GM18861 (cell line): ENCODE data around the gene GMPR2.

Experiments
- ATAC-seq: cut with Tn5 transposase; IDR thresholded peaks from one replicate; pipeline ENCODE4 v1.9.1; 2021; ENCODE audit not compliant: unreplicated experiment

GMPR2 gene

DNA sequence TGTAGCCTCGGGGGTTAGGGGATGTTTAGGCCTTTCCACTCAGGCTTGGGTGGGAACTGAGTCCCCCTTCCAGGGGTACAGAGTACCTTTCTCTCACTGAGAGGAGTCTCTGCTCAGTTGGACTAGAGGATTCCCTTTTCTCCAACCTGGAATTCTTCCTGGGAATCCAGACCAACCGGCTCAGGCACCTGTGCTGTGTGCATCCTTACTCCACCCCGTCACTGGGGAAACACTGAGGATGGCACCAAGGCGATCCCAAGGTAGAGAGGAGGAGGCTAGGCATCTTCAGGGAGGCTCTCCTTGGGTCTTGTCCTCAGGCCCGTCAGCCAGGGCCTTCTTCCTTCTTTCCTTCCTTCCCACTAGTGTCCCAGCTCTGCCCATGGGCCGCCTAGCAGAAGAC, 31.1 kb downstream of the GMPR2 start:
- ATAC-seq = no peak

DNA sequence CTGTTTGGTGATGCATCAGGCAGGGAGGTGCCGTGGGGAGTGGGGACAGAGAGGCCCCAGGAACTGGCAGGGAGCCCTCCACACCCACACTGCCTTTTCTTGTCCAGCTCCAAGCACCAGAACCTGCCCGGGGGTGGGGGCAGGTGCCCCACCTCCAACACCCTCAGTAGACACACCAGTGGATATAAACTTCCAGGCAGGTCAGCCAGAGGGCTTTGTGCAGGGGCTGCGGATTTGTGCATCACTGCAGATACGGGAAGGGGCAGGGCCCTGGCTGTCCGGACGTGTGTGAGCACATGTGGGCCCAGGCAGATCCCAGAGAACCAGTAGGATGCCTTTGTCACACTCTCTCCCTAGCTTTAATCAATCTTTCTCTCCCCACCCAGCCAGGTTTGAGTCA, 31.6 kb downstream of the GMPR2 start:
- ATAC-seq = no peak

DNA sequence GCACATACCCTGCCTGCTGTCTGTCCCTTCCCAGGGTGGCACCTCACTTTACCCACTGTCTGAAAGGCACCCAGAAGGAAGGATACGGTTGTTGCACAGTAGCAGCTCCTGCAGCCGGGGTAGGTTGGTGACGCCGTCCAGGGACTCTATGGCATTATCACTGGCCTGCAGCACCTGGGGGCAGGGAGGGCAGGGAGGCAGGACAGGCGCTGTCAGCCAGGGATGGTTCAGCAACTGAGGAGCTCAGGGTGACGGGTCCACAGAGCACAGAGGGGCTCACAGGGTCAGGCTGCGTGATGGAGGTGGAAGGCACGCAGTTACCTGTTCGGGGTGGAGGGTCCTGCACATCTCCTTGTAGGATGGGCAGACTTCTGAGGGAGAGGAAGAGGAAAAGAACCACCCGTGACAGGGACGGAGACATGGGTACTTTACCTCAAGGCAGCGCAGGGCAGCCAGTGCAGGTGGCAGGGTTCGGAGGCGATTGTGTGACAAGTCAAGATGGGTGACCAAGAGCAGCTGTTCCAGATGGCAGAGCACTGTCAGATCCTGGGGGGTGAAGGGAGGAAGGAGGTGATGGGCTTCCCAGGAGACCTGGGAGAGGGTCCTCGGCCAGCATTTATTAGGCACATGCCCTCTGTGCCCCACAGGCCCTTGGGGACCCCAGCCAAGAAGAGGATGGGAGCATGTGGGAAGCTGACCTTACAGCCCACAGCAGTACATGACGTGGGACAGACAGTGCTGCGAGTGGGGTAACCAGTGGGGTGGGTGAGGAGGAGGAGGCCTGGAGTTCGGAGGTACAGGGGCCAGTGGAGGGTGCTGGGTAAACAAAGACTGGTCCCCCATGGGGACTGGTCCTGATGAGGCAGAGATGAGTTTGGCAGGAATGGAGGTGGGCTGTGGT, 33.9 kb downstream of the GMPR2 start:
- ATAC-seq = no peak

DNA sequence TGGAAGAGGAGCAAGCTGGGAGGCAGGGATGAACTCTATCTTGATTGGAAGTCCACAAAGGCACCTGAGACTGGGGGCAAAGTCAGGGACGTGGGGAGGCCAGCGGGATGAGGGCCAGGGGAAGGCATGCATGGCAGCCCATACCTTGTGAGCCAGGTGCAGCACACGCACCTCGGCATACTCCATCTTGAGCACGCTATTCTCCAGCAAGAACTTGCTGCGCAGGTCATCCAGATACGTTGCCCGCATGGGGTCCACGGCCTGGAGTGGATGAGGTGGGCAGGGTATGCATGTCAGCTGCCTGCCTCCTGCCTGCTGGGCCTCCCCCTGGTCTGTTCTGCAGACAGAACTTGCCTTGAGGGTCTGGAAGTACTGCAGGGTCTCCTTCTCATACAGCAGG, 34.8 kb downstream of the GMPR2 start:
- ATAC-seq = no peak

DNA sequence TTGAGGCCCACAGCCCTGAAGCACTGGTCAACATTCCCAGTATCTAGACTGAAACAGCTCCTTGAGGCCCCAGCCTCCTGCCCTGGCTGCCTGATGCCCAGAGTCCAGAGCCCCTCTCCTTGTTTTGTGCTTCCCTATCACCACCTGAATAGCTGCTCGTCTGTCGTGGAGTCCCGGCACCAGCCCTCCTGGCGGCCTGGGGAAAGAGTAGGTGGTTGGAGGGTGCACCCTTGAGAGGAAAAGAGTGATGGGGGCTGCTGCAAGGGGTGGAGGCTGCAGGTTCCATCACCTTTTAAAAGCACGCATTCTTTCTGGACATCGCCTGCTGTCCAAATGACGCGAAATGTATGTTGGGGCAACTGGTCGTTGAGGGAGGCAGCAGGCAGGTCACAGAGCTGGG, 35.5 kb downstream of the GMPR2 start:
- no peak for ATAC-seq

DNA sequence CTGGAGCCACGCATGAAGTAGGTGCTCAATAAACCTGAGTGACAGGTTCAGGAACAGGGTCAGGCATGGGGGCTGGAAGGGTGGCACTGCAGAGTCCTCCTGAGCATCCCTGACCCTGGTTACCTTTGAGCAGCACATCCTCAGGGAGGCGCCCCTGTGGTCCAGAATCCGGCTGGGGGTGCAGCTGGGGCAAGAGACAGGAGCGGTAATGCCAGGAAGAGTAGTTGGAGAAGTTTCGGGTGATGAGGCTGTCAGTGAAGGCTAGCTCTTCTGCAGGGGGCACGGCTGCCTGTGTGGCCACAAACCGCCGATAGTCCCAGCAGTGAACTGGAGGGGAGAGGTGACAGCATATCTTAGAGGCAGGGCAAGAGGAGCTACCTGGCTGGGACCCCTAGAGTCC, 36.6 kb downstream of the GMPR2 start:
- ATAC-seq = no peak

DNA sequence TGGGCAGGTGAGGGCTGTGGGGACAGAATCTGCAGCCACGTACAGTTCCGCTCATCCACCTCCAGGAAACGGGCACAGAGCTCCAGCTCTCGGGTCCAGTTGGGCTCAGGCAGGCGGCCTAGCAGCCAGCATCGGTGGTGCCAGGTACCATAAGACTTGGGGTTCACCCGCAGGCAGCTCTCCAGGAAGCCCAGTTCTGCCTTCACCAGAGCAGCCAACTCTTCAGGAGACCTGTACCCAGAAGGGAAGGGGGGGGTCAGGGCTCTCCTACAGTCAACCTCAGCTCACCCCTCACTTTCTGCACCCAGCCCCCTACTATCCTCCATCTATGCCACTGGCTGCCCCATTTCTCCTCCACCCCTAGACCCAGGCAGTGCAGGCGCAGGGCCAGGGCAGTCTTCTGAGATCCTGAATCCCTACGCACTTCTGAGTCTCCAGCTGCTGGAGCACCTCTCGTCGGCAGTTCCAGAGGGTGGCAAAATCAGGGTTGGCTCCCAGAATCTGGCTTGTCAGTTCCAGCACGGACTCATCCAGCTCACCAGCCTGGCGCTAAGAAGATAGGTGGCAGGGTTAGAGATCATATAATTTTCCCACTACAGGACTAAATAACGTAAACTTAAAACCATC, 37.3 kb downstream of the GMPR2 start:
- ATAC-seq = no peak

DNA sequence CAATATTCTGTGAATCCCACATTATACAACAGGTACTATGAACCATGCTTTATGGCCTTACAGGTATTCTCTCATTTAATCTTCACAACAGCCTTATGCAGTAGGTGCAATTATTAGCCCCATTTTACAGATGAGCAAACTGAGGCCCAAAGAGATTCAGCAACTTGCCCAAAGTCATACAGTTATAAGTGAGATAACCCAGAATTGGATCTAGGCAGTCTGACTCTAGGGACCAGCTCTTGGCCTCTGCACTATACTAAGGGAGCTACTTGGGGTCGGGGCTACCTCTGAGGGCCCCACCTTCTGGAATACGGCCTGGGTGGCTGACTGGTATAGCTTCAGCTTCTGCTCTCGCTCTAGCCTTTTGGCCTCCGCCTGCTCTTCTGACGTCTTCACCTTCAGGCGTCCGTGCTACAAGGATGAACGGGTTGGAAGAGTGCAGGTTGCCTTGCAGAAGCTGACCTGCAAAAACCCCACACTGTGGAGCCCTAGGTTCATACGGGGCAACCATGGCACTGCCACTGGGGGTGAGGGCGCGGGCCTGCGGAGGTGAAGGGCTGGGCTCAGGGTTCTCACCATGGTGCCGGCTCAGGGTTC, 37.9 kb downstream of the GMPR2 start:
- ATAC-seq = no peak

DNA sequence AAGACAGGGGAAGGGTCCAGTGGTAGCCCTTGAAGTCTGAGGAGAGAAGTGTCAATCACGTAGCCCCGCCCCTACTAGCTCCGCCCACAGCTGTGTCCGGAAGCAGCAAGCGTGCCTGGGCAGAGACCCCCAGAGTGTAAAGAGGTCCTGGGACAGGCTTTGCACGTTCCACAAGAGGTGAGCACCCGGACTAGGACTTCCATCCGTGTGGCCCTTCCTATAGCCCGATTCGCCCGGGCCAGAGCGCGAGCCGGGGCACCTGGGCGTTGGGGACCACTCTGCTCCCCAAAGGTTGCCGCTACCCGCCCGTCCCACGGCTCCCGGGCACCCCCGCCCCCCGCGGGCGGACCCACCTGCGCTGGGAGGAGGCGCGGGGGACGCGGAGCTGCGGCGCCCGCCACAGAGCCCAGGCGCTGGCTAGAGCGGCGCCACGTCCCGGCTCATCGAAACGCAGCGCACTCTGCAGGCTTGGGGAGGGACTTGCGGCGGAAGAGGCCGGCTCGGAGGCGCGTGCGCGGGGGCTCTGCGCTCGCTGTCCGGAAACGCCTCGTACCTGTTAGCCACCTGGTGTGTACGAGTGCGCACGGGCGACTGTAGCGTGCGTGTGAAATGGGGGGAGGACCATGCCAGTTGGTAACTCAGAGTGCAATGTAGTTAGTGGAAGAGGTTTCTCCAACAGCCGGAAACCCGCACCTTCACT, 38.6 kb downstream of the GMPR2 start, which contains the start of gene RABGGTA:
RABGGTA (minus strand) TSS at position 464 of the 700 bp plus-strand sequence. CDS start 482 bp downstream, outside the sequence.
- ATAC-seq = peak; percentile 71

DNA sequence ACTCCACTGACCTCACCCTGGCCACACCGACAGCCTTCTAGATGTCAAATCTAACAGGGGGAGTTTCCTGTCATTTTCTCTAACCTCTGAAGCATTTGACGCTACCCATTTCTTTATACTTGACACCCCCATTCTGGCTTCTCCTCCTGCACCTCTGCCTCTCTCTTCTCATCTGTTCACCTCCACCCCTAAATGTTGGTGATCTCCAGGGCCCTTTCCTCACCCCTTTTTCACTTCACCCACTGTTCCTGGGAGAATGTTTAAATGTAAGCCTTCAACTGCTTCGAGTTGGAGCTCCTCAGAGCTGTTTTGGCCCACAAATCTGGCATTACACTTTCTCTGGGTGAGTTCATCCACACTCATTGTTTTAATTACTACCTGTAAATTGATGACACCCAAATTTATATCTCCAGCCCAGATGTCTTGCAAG, 39.1 kb downstream of the GMPR2 start:
- no peak for ATAC-seq

DNA sequence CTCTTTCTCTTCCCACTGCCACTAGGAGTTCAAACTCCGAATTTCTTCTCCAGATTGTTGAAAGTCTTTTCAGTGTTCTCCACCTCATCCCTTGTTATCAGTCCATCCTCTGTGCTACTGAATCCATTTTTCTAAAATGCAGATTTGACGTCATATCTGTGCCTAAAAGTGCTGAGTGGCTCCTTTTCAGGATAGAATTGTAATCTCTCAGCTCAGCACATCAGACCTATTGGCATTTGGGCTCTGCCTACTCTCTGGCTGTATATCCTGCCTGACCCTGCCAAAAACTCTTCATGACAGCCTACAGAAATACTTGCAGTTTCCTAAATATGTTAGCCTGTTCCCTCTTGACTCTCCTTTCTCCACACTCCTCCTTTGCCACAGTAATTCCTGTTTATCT, 39.7 kb downstream of the GMPR2 start:
- no peak for ATAC-seq

DNA sequence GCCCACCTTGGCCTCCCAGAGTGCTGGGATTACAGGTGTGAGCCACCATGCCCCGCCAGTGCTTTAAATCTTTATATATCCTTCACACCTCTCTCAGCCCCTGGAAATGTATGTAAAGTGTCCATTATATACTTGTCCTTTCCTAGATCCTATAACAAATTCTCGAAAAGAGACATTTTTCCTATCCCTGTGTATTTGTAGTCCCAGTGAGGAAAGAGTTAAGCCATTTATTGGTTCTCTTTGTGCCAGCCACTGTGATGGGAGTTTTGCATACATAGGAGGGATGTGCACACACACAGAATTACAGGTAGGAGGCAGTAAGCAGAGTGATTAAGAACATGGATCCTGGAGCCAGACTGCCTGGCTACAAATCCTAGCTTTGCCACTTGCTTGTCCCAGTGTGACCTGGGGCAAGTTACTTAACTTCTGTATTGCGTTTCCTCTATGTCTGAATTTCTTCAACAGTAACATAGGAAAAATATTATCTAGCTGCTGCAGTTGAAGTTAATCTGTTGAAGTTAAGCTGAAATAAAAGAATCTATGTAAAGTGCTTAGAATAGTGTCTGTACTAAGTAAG, 40.8 kb downstream of the GMPR2 start:
- no peak for ATAC-seq

DNA sequence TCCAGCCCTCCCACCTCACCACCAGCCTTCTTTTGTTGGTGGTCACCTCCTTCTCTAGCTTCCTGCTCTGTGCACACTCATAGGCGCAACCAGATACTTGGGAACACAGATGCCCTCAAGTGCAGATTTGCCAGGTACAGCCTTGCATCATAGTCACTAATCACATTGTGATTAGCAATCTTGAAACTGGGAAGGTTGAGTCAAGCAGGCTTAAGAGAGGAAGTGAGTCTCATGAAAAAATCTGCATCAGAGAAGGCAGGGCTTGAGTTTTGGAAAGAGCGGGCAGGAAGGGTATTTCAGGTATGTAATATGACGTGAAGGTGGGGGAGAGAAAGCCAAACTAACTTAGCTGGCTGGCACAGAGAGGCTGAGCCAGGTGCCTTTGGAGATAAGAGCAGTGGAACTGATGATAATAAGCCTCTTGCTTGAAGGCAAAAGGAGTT, 41.4 kb downstream of the GMPR2 start:
- ATAC-seq = peak; percentile 43

DNA sequence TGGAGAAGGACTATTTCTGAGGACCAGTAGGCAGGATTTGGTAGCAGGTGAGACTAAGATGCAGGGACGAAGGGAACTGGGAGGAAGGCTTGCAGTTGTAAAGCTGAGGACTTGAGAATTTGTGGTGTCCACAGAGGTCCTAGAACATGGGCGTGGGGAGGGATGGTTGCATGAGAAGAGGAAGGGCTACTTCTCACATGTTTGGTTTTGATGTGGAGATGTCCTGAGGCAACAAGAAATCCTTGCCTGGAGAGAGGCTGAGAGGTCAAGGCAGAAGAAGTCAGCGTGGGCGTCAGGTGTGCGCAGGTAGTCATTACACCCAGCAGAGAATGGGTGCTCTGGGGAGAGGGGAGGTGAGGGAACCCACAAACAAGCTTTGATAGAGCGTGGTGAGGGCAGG, 44.3 kb downstream of the GMPR2 start:
- ATAC-seq = no peak

DNA sequence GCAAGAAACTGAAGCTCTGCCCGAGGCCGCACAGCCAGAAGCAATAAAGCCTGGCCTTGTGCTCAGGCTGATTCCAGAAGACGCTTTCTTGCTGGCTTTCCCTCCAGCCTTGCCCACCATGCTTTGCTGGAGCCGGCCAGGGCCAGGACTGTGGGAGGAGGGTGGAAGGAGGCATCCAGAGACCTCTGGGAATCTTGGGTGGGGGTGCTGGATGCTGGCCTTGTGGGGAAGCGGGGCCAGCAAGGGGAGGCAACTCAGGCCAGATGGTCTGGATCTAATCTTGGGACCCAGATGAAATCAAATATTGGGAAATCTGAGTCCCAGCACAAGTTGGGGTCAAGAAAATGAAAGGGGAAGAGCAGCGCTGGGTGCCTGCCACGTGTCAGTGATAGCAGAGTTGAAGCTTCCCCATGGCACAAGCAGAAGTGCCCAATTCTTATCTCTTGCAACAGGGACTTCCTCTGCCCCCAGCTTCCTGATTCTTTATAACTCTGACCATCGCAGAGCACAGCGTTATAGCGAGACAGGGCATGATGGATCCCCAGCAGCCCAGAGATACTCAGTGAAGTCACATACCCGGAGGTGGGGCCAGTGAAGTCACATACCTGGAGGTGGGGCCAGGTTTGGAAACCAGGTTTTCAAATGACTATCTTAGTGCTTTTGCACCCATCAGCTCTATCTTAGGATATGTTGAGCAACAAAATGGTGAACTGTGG, 45.0 kb downstream of the GMPR2 start:
- ATAC-seq = no peak

DNA sequence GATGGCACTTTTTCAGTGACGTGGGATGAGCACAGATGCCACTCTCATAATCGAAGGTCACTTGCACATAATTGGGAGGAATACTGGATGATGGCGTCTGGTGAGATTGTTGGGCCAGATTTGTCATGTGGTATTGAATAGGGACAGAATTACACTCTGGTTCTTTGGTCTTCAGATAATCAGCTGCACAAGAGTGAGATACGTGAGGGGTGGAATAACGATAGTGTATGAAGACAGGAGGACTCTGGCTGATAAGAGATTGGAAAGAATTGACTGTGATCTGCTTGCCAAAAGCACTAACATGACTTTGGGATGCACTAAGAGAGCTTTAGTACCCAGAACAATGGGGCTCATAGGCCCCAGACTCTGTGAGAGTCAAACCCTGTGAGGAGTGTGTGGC, 45.7 kb downstream of the GMPR2 start:
- no peak for ATAC-seq

DNA sequence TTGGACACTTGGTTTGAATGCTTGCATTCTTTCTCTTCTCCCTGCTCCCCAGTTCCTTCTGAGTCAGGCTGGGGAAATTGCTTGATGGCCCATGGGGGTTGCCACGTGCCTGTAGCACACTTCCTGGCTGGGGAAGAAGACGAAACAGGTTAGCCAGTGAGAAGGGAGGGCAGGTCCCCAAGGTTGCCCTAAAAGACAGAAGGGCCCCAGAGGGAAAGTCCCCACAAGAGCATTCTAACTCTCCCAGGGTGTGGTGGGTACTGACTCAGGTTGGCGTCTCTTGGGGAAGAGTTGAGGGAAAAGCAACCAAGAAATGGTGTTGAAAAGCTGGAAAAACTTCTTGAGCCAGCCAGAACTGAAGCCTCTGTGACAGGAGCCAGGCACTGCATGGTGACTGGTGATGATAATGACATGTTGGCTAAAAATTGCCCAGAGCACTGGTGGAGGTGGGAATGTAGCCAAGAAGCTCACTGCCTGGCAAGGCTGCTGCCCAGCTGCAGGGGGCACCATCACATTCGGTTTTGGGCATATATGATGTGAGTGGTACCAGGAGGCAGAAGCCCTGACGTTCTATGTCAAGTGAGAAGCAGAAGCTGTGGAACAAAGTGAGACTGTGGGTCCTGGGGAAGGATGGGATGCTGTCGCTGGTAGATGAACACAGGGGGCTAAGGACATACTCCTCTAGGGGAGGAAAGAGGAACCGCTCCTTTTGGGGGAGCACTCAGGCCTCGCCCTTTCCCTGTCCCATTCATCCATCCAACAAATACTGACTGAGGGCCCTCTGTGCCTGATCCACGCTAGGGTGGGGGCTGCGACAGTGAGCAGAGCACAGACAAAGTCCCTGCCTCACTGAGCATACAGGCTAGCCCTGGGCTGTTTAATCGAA, 46.8 kb downstream of the GMPR2 start:
- ATAC-seq = peak; percentile 74

DNA sequence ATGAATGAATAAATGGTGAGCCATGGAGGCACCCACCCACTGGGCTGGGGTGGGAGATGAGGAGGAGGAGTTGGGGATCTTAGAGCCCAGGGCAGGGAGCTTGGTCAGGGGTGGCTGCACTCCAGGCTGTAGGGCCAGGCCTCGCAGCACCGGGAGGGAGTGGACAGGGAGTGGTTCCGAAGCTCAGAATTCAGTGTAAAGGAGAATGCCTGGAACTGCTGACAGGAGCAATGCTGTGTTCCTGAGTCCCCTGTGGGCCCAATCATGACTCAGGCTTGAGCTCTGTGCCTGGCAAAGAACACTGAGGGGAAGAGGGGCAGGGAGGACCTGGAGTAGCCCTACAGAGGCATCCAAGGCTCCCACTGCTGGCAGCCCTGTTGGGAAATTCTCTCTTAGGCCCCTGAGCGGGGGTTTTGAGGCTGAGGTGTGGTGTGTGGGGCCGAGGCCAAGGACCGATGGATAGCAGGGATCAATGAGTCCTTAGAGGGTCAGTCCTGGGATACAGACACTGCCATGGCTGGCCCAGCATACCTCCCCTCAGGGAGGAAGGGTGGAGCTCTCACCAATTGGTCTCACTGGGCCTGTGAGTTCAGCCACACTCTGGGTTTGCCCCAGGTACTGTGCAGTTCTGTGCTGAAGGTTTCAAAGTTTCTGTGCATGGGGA, 48.2 kb downstream of the GMPR2 start:
- ATAC-seq = no peak

DNA sequence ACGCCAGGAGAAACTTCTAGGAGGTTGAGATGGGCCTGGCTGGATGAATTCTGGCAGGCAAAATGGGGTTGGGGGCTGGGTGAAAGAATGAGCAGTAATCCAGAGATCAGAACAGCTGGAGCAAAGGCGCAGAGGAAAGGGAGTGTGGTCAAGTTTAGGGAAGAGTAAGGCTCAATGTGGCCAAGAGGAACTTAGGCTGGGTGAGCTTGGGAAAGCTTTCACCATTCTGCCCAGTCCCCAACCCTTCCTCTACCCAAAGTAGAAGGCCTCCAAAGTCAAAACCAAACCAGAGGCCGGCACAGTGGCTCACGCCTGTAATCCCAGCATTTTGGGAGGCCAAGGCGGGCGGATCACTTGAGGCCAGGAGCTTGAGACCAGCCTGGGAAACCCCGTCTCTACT, 48.9 kb downstream of the GMPR2 start:
- ATAC-seq = no peak
